HG03280 (cell line): Measurements from ENCODE around the gene OLIG1.

ENCODE experiments used
- ATAC-seq: cut with Tn5 transposase; IDR thresholded peaks from one replicate; pipeline ENCODE4 v1.9.1; 2021; ENCODE audit warnings: mild to moderate bottlenecking, moderate library complexity; ENCODE audit not compliant: unreplicated experiment

Gene OLIG1

GRCh38 chr21:33061233-33061632 lies 8.7 kb upstream of the OLIG1 start:
- ATAC-seq = no peak

- no peak for ATAC-seq
Measured at GRCh38 chr21:33063375-33063883, 6.5 kb upstream of the OLIG1 start.

GRCh38 chr21:33063907-33064622 lies 5.9 kb upstream of the OLIG1 start:
- no peak for ATAC-seq

GRCh38 chr21:33064623-33065390 lies 5.1 kb upstream of the OLIG1 start:
- ATAC-seq = no peak

- no peak for ATAC-seq
Measured at GRCh38 chr21:33067043-33067442, 2.9 kb upstream of the OLIG1 start.

- ATAC-seq = no peak
Measured at GRCh38 chr21:33067457-33067856, 2.5 kb upstream of the OLIG1 start.

- ATAC-seq = no peak
Measured at GRCh38 chr21:33069243-33069642, 698 bp upstream of the OLIG1 start.

- ATAC-seq = no peak
Measured at GRCh38 chr21:33069645-33069993, 322 bp upstream of the OLIG1 start.

- no peak for ATAC-seq
Measured at GRCh38 chr21:33070744-33070997, 730 bp downstream of the OLIG1 start.

- no peak for ATAC-seq
Measured at GRCh38 chr21:33070998-33071769, 1.2 kb downstream of the OLIG1 start.

- no peak for ATAC-seq
Measured at GRCh38 chr21:33071770-33072306, 1.9 kb downstream of the OLIG1 start.

GRCh38 chr21:33073636-33074035 lies 3.7 kb downstream of the OLIG1 start:
- no peak for ATAC-seq

GRCh38 chr21:33075128-33075527 lies 5.2 kb downstream of the OLIG1 start:
- no peak for ATAC-seq

GRCh38 chr21:33075596-33076195 lies 5.8 kb downstream of the OLIG1 start:
- no peak for ATAC-seq

- no peak for ATAC-seq
Measured at GRCh38 chr21:33076600-33077329, 6.8 kb downstream of the OLIG1 start.

GRCh38 chr21:33078907-33079582 lies 9.1 kb downstream of the OLIG1 start:
- peak; percentile 91 for ATAC-seq

GRCh38 chr21:33080376-33080775 lies 10.4 kb downstream of the OLIG1 start:
- ATAC-seq = no peak

GRCh38 chr21:33080776-33081175 lies 10.8 kb downstream of the OLIG1 start:
- no peak for ATAC-seq

GRCh38 chr21:33088384-33088783 lies 18.4 kb downstream of the OLIG1 start:
- no peak for ATAC-seq
